Ovary (tissue), 3 donors: ENCODE results near the gene PPP1R1C.
"Not testable (repeated sequence)": the region's sequence is repeated elsewhere in the genome, so short reads cannot be mapped to it uniquely, and the experiment has no call there.

Source experiments
- CTCF ChIP-seq, 3 donors: fragments of 450-650 bp in 2 of 3; fragments of 200-600 bp in 1 of 3; IDR thresholded peaks; one replicate each; pipeline versions ENCODE4 v1.5.1 to v1.8.0; 2016 to 2022; ENCODE audit warnings: antibody characterized with exemption in 3 of 3, mild to moderate bottlenecking in 1 of 3
- POLR2A ChIP-seq: fragments of 450-650 bp; IDR thresholded peaks from one replicate; pipeline ENCODE4 v1.6.1; 2017; ENCODE audit warnings: antibody characterized with exemption, mild to moderate bottlenecking, moderate library complexity
- donor health status: DM: no; HTN: no; CAD: no.

- TF ChIP-seq CTCF (IDR thresholded peaks at IDR 0.05); POLR2A: not testable (repeated sequence)
These were observed 24.5 kb upstream of the PPP1R1C start for GRCh38 chr2:181961167-181961566.
